Measurements from ENCODE around the gene EML1.

Gene EML1

GRCh38 chr14:99966037-99966835 lies 173.0 kb downstream of the EML1 start:
- no peak for DNase-seq (ENCODE audit: low read depth, low spot score)

GRCh38 chr14:99966912-99967311 lies 173.7 kb downstream of the EML1 start:
- DNase-seq (ENCODE audit: low read depth, low spot score): no peak

- no peak for DNase-seq (ENCODE audit: low read depth, low spot score)
Observed at GRCh38 chr14:99968191-99968920, 175.1 kb downstream of the EML1 start.

- DNase-seq (ENCODE audit: low read depth, low spot score): no peak
Observed at GRCh38 chr14:99968941-99969340, 175.7 kb downstream of the EML1 start.

GRCh38 chr14:99969673-99970322 lies 176.6 kb downstream of the EML1 start:
- no peak for DNase-seq (ENCODE audit: low read depth, low spot score)

GRCh38 chr14:99971087-99971940 lies 178.1 kb downstream of the EML1 start:
- peak; percentile 90 for DNase-seq (ENCODE audit: low read depth, low spot score)

- DNase-seq (ENCODE audit: low read depth, low spot score): peak; percentile 61
Observed at GRCh38 chr14:99971941-99972747, 178.9 kb downstream of the EML1 start.

- no peak for DNase-seq (ENCODE audit: low read depth, low spot score)
Observed at GRCh38 chr14:99972748-99973466, 179.7 kb downstream of the EML1 start.

- DNase-seq (ENCODE audit: low read depth, low spot score): no peak
Observed at GRCh38 chr14:99975190-99975589, 182.0 kb downstream of the EML1 start.

GRCh38 chr14:99976021-99976420 lies 182.8 kb downstream of the EML1 start:
- DNase-seq (ENCODE audit: low read depth, low spot score): no peak

- no peak for DNase-seq (ENCODE audit: low read depth, low spot score)
Observed at GRCh38 chr14:99976681-99977080, 183.5 kb downstream of the EML1 start.

GRCh38 chr14:99980299-99980698 lies 187.1 kb downstream of the EML1 start:
- DNase-seq (ENCODE audit: low read depth, low spot score): no peak

GRCh38 chr14:99981806-99982205 lies 188.6 kb downstream of the EML1 start:
- DNase-seq (ENCODE audit: low read depth, low spot score): no peak

GRCh38 chr14:99982537-99983250 lies 189.5 kb downstream of the EML1 start:
- DNase-seq (ENCODE audit: low read depth, low spot score): peak; percentile 68

- DNase-seq (ENCODE audit: low read depth, low spot score): no peak
Observed at GRCh38 chr14:99983251-99984015, 190.2 kb downstream of the EML1 start.

GRCh38 chr14:99984036-99984435 lies 190.8 kb downstream of the EML1 start:
- no peak for DNase-seq (ENCODE audit: low read depth, low spot score)

GRCh38 chr14:99986396-99986795 lies 193.2 kb downstream of the EML1 start:
- DNase-seq (ENCODE audit: low read depth, low spot score): no peak

- DNase-seq (ENCODE audit: low read depth, low spot score): no peak
Observed at GRCh38 chr14:99989032-99989431, 195.8 kb downstream of the EML1 start.

Measured in ELF-1 (cell line).